K562 (cell line): ENCODE data around the gene PLA1A. TPM values are rescaled to one million over a fixed set of nuclear protein-coding genes. Genes with fewer than 3 reads are reported as not detected.

ENCODE experiments used
- ATAC-seq: fragments of 200-7000 bp; cut with Tn5 transposase; 3 replicates; pipeline ENCODE4 v1.9.1; 2020; ENCODE audit warnings: moderate library complexity
- BruUV-seq: library from RNA; stranded (reverse); fragments of 400-500 nt; replicated peaks from 2 replicates; lab custom pipeline; 2021; lab: Mats Ljungman, UMichigan
- CTCF ChIA-PET: fragments of 300-600 bp; formaldehyde crosslinking; extraction: SDS; loops from one replicate; lab custom pipeline; 2021; ENCODE audit warnings: low intra/inter-chr PET ratio; lab: Yijun Ruan, JAX
- POLR2A ChIA-PET: fragments of 300-600, 350-650 bp; sonication (Branson Sonifier 250); formaldehyde crosslinking; extraction: SDS; loops from one replicate; lab custom pipeline; 2021; ENCODE audit warnings: antibody characterized with exemption, inconsistent platforms; lab: Yijun Ruan, JAX
- DNase-seq, 4 experiments: peaks; one replicate each; pipeline versions ENCODE4 v3.0.0 to v3.0.0-alpha.2; 2011 to 2018; ENCODE audit warnings: low spot score in 3 of 4, mixed read lengths in 3 of 4; ENCODE audit errors: extremely low read depth in 1 of 4
- FAIRE-seq: peaks from 2 replicates; lab custom pipeline; 2011; peaks lifted over from hg19 to GRCh38; lab: Jason Lieb, UNC
- H2AFZ ChIP-seq: 2 replicates; pipeline ENCODE4 v1.6.0; 2011; ENCODE audit warnings: low read depth, low read length, control low read depth, inconsistent platforms
- H3K27ac ChIP-seq: fragments of 200-600 bp; 3 replicates; pipeline ENCODE4 v1.8.0; 2011; ENCODE audit warnings: low read depth, mild to moderate bottlenecking, control low read depth, inconsistent platforms, low read length, moderate library complexity, mixed read lengths; ENCODE audit errors: extremely low read depth
- H3K27me3 ChIP-seq, 2 experiments: fragments of 300-600 bp in 1 of 2; 2 replicates in 1 of 2; 3 replicates in 1 of 2; pipeline versions ENCODE4 v1.6.0 to v1.8.0; 2011; ENCODE audit warnings: inconsistent platforms in 2 of 2, low read length in 2 of 2, mild to moderate bottlenecking in 1 of 2, mixed read lengths in 1 of 2, moderate library complexity in 1 of 2; ENCODE audit not compliant: control insufficient read depth in 2 of 2, insufficient read depth in 2 of 2
- H3K36me3 ChIP-seq: fragments of 300-600 bp; 3 replicates; pipeline ENCODE4 v1.8.0; 2011; ENCODE audit warnings: mild to moderate bottlenecking, low read length, inconsistent platforms; ENCODE audit not compliant: control insufficient read depth, insufficient read depth
- H3K4me1 ChIP-seq, 2 experiments: fragments of 200-600 bp in 1 of 2; replicated peaks in 1 of 2; 2 replicates in 1 of 2; 3 replicates in 1 of 2; pipeline versions ENCODE4 v1.5.1 to v1.8.0; 2011; ENCODE audit warnings: inconsistent platforms in 2 of 2, low read length in 2 of 2, mild to moderate bottlenecking in 1 of 2, mixed read lengths in 1 of 2, moderate library complexity in 1 of 2; ENCODE audit not compliant: control insufficient read depth in 2 of 2, insufficient read depth in 2 of 2
- H3K4me2 ChIP-seq: 2 replicates; pipeline ENCODE4 v1.6.1; 2011; ENCODE audit warnings: low read length, control low read depth, inconsistent platforms, mixed read lengths; ENCODE audit not compliant: insufficient read depth
- H3K4me3 ChIP-seq: fragments of 200-600 bp; sonication (generic), shearing (Covaris generic); 2 replicates; pipeline ENCODE4 v1.5.1; 2016; ENCODE audit warnings: control low read depth, inconsistent platforms
- H3K79me2 ChIP-seq: fragments of 200-600 bp; 3 replicates; pipeline ENCODE4 v1.8.0; 2011; ENCODE audit warnings: low read length, inconsistent platforms; ENCODE audit not compliant: control insufficient read depth, insufficient read depth
- H3K9ac ChIP-seq, 2 experiments: 2 replicates each; pipeline versions ENCODE4 v1.6.0 to v1.6.1; 2011; ENCODE audit warnings: low read depth in 2 of 2, low read length in 2 of 2, control low read depth in 1 of 2, inconsistent platforms in 1 of 2, mild to moderate bottlenecking in 1 of 2, mixed read lengths in 1 of 2; ENCODE audit not compliant: insufficient read depth in 1 of 2
- H3K9me1 ChIP-seq: one replicate; pipeline ENCODE4 v1.6.0; 2011; ENCODE audit warnings: inconsistent platforms, mild to moderate bottlenecking, low read length, moderate library complexity; ENCODE audit not compliant: control insufficient read depth, insufficient read depth
- H3K9me3 ChIP-seq: replicated peaks from 2 replicates; pipeline ENCODE4 v1.5.1; 2011; ENCODE audit warnings: low read depth, low read length, inconsistent platforms; ENCODE audit not compliant: control insufficient read depth, insufficient read depth
- H4K20me1 ChIP-seq: replicated peaks from 2 replicates; pipeline ENCODE4 v1.6.1; 2011; ENCODE audit warnings: low read length, inconsistent platforms, mixed read lengths; ENCODE audit not compliant: control insufficient read depth, insufficient read depth
- CHD1 ChIP-seq: fragments of 200-600 bp; sonication (generic); IDR thresholded peaks from one replicate; pipeline ENCODE4 v1.6.1; 2012; ENCODE audit warnings: mild to moderate bottlenecking, moderate library complexity, low read length, inconsistent platforms
- FOXA1 ChIP-seq: fragments of 450-650 bp; IDR thresholded peaks from 2 replicates; pipeline ENCODE4 v1.6.1; 2016; ENCODE audit warnings: mild to moderate bottlenecking, borderline replicate concordance
- JUND ChIP-seq, 2 experiments: IDR thresholded peaks; 2 replicates in 1 of 2; 3 replicates in 1 of 2; pipeline ENCODE4 v1.6.1; 2011; ENCODE audit warnings: borderline replicate concordance in 2 of 2, low read depth in 2 of 2, low read length in 2 of 2, improper control_type of control experiment in 1 of 2, missing biosample characterization in 1 of 2, missing genetic modification characterization in 1 of 2, missing genetic modification reagents in 1 of 2
- MAFG ChIP-seq: fragments of 450-650 bp; conservative IDR thresholded peaks from 2 replicates; pipeline ENCODE4 v1.6.1; 2016; ENCODE audit warnings: missing genetic modification characterization, missing compliant biosample characterization
- MBD2 ChIP-seq: sonication (generic); IDR thresholded peaks from 2 replicates; pipeline ENCODE4 v1.6.1; 2016; ENCODE audit warnings: low read depth, borderline replicate concordance
- NR2C1 ChIP-seq, 2 experiments: fragments of 450-650 bp; IDR thresholded peaks; 2 replicates each; pipeline ENCODE4 v1.6.1; 2017; ENCODE audit warnings: mild to moderate bottlenecking in 2 of 2, antibody characterized with exemption in 1 of 2, inconsistent platforms in 1 of 2, missing compliant biosample characterization in 1 of 2, missing genetic modification characterization in 1 of 2
- PTRF ChIP-seq: fragments of 450-650 bp; IDR thresholded peaks from 2 replicates; pipeline ENCODE4 v1.6.1; 2016; ENCODE audit warnings: mild to moderate bottlenecking, missing genetic modification characterization, missing compliant biosample characterization
- PYGO2 ChIP-seq: fragments of 450-650 bp; IDR thresholded peaks from 2 replicates; pipeline ENCODE4 v1.6.1; 2016; ENCODE audit warnings: mild to moderate bottlenecking, missing genetic modification characterization, moderate library complexity, missing compliant biosample characterization
- RBM14 ChIP-seq: fragments of 200-400 bp; formaldehyde crosslinking; IDR thresholded peaks from 2 replicates; pipeline ENCODE4 v1.6.1; 2018; ENCODE audit warnings: low read depth, mild to moderate bottlenecking, low read length, moderate library complexity, borderline replicate concordance; ENCODE audit not compliant: insufficient read depth
- STAG1 ChIP-seq: sonication (generic); formaldehyde crosslinking; IDR thresholded peaks from 2 replicates; pipeline ENCODE4 v1.5.0; 2020; ENCODE audit warnings: missing genetic modification reagents, borderline replicate concordance
- TCF3 ChIP-seq: sonication (generic); formaldehyde crosslinking; IDR thresholded peaks from 2 replicates; pipeline ENCODE4 v1.4.0; 2020; ENCODE audit warnings: mild to moderate bottlenecking, missing genetic modification reagents
- U2AF2 ChIP-seq: fragments of 200-400 bp; formaldehyde crosslinking; optimal IDR thresholded peaks from 2 replicates; pipeline ENCODE3; 2017; ENCODE audit warnings: low read depth, mild to moderate bottlenecking, low read length
- ZNF175 ChIP-seq: fragments of 200-800 bp; sonication (Bioruptor generic); IDR thresholded peaks from 2 replicates; pipeline ENCODE4 v1.6.1; 2016; ENCODE audit warnings: low read depth, mild to moderate bottlenecking, missing genetic modification characterization, missing compliant biosample characterization
- ZNF23 ChIP-seq: fragments of 250-450 bp; sonication (Bioruptor Pico); IDR thresholded peaks from 2 replicates; pipeline ENCODE4 v1.4.0; 2020; ENCODE audit warnings: mild to moderate bottlenecking
- ZNF232 ChIP-seq: sonication (generic); formaldehyde crosslinking; IDR thresholded peaks from 2 replicates; pipeline ENCODE4 v1.8.0; 2022; ENCODE audit warnings: mild to moderate bottlenecking, missing genetic modification reagents
- ZNF584 ChIP-seq: fragments of 200-800 bp; sonication (Bioruptor generic); IDR thresholded peaks from 2 replicates; pipeline ENCODE4 v1.6.1; 2016; ENCODE audit warnings: low read depth, mild to moderate bottlenecking, missing genetic modification characterization, missing compliant biosample characterization
- ZNF644 ChIP-seq: fragments of 200-800 bp; sonication (Bioruptor generic); IDR thresholded peaks from 2 replicates; pipeline ENCODE4 v1.6.1; 2016; ENCODE audit warnings: low read depth, missing genetic modification characterization, missing compliant biosample characterization
- WGBS: fragments of 100-300 bp; shearing (Covaris generic); methylation state at CpG from one replicate; pipeline ENCODE4 v1.1.6; 2016; ENCODE audit warnings: low coverage, mixed read lengths; ENCODE audit not compliant: insufficient coverage; ENCODE audit errors: missing lambda C conversion rate; 5-methylcytosine and 5-hydroxymethylcytosine counted together
- in situ Hi-C: fragments of 300-500 bp; cut with MboI; formaldehyde crosslinking; loops from 4 replicates; pipeline ENCODE4 v1.15.0; 2018; ENCODE audit warnings: inconsistent platforms, mixed read lengths
- intact Hi-C: fragments of 100-400 bp; cut with micrococcal nuclease; formaldehyde crosslinking; loops from 2 replicates; pipeline ENCODE4 v1.14.2; 2022
- polyA plus RNA-seq, 8 experiments: library from polyadenylated mRNA; depleted of rRNA in 4 of 8; stranded (reverse) in 5 of 8; unstranded in 3 of 8; fragments of >200 nt; fragmentation: Nextera tagmentation in 2 of 8; fragmentation: Illumina TruSeq in 1 of 8; extraction: Ambion mirVana in 2 of 8; extraction: Trizol in 1 of 8; gene quantifications; 2 replicates each; pipeline versions ENCODE4 v1.2.1 to v1.2.3, GENCODE V29; 2011 to 2014; ENCODE audit warnings: inconsistent platforms in 1 of 8, missing spikeins in 1 of 8
- total RNA-seq, 7 experiments: library from RNA; depleted of rRNA in 6 of 7; stranded (reverse); fragments of >200 nt in 6 of 7; fragmentation: Illumina TruSeq in 2 of 7; extraction: Trizol in 2 of 7; gene quantifications; 2 replicates each; pipeline versions ENCODE4 v1.2.1 to v1.2.3, GENCODE V29; 2011 to 2021; ENCODE audit warnings: low replicate concordance in 1 of 7
- TF ChIP-seq, protein P1 (sequence below): fragments of 450-650 bp; formaldehyde crosslinking; IDR thresholded peaks from 2 replicates; pipeline ENCODE4 v1.4.0; 2022; ENCODE audit warnings: missing genetic modification characterization
- TF ChIP-seq, protein P2 (sequence below): IDR thresholded peaks from 2 replicates; pipeline ENCODE4 v1.6.1; 2014; ENCODE audit warnings: antibody characterized with exemption

Gene PLA1A
- total and polyA plus RNA-seq, 9 of the 15 experiments (the other 6 are each of a cell fraction or from before 2014, with no cell fraction given): not detected

DNA sequence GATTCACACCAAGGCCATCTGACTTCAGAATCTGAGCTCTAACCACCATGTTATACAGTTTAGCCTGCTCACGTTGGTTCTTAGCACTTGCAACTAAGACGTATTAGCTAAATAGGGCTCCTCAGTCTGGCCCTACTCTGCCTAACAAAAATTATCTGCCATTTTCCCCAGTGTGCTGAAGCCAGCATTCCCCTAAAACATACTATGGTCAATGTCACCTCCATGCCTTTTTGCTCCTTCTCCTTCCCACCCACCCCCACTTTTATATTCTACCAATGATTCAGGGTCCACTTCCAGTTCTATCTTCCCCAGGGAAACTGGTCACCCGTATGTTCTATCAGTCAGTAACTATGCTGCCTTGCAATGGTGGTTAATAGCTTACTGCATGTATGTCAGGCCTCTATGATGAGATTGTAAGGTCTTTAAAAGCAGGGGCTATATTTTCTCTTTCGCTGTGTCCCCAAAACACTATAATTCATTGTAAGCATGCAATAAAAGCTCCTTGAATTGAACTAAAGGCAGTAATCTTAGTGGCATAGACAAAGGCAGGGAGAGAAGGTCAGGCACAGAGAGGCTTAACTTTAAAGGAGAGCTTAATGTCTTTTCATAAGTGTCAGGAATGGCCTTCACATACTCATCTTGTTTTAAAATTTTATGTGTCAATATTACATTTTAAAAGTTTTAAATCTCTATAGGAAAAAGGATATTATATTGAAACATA lies 39.4 kb downstream of the PLA1A start:
- no peak overlapping the region for H3K4me2 ChIP-seq
- H3K36me3 ChIP-seq: no peaks in the 10 kb centered on the region
- no peaks in the 10 kb centered on the region for H4K20me1 ChIP-seq
- no peak overlapping the region for H3K4me3 ChIP-seq
- H3K27ac ChIP-seq: peak overlapping the region; percentile 32; the same call in 2 of the 3 replicates
- ChIA-PET CTCF (no interaction called here), POLR2A (interaction anchor here (1.6 kb wide), 1 partner anchor 21 kb away, joined by 3 read pairs; no protein-coding TSS in a partner anchor)
- H3K79me2 ChIP-seq: no peaks in the 10 kb centered on the region
- no peak for ATAC-seq
- H3K9me3 ChIP-seq: no peaks in the 10 kb centered on the region
- H3K4me1 ChIP-seq: peaks cover 8 to 35% of the 10 kb centered on the region in 2 experiments
- in situ Hi-C loops: no loop called here
- no peaks in the 10 kb centered on the region for H3K27me3 ChIP-seq
- no peak overlapping the region for H3K9ac ChIP-seq
- peaks cover 3% of the 10 kb centered on the region for H3K9me1 ChIP-seq
- intact Hi-C loops: loop anchor here (5.0 kb wide), 1 partner anchor 40 kb away; the partner anchor contains the start of gene COX17
- no peak for FAIRE-seq
- 65% methylated on average over 4 of the region's 4 CpGs for WGBS
- peak overlapping the region; percentile 79 for H2AFZ ChIP-seq
- no TSS peak for BruUV-seq
- no peak for DNase-seq
- TF ChIP-seq, protein P1, sequence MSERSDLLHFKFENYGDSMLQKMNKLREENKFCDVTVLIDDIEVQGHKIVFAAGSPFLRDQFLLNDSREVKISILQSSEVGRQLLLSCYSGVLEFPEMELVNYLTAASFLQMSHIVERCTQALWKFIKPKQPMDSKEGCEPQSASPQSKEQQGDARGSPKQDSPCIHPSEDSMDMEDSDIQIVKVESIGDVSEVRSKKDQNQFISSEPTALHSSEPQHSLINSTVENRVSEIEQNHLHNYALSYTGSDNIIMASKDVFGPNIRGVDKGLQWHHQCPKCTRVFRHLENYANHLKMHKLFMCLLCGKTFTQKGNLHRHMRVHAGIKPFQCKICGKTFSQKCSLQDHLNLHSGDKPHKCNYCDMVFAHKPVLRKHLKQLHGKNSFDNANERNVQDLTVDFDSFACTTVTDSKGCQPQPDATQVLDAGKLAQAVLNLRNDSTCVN (CRISPR knock-in tag): no peak
- no peak for TF ChIP-seq MBD2
- TF ChIP-seq TCF3 (CRISPR knock-in tag): no peak
- TF ChIP-seq STAG1 (CRISPR knock-in tag): no peak
- TF ChIP-seq, protein P2, sequence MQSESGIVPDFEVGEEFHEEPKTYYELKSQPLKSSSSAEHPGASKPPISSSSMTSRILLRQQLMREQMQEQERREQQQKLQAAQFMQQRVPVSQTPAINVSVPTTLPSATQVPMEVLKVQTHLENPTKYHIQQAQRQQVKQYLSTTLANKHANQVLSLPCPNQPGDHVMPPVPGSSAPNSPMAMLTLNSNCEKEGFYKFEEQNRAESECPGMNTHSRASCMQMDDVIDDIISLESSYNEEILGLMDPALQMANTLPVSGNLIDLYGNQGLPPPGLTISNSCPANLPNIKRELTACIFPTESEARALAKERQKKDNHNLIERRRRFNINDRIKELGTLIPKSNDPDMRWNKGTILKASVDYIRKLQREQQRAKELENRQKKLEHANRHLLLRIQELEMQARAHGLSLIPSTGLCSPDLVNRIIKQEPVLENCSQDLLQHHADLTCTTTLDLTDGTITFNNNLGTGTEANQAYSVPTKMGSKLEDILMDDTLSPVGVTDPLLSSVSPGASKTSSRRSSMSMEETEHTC: no peak
- TF ChIP-seq ZNF23 (CRISPR knock-in tag): no peak
- no peak for TF ChIP-seq CHD1
- TF ChIP-seq JUND (IDR thresholded peaks at IDR 0.05; ENCODE audit: borderline replicate concordance, low read depth, low read length): no peak
- 0 out of 3 replicates have a peak, but pooled peaks have one; percentile 24 for TF ChIP-seq JUND (tag; IDR thresholded peaks at IDR 0.05; ENCODE audit: borderline replicate concordance, low read depth, low read length)
- TF ChIP-seq FOXA1: no peak
- no peak for TF ChIP-seq RBM14
- TF ChIP-seq PTRF: 0 out of 2 replicates have a peak, but pooled peaks have one; percentile 6
- TF ChIP-seq ZNF644 (tag): peak; percentile 5; the same call in 1 of the 2 replicates
- TF ChIP-seq NR2C1 (IDR thresholded peaks at IDR 0.05): no peak
- TF ChIP-seq NR2C1 (tag; IDR thresholded peaks at IDR 0.05): 0 out of 2 replicates have a peak, but pooled peaks have one; percentile 21
- TF ChIP-seq MAFG (tag): 0 out of 2 replicates have a peak, but pooled peaks have one; percentile 1
- TF ChIP-seq PYGO2: no peak
- TF ChIP-seq ZNF232 (CRISPR knock-in tag): no peak
- no peak for TF ChIP-seq U2AF2
- peak; percentile 62 for TF ChIP-seq ZNF175 (CRISPR knock-in tag)
- peak; percentile 64; the same call in 1 of the 2 replicates for TF ChIP-seq ZNF584
